Renal pelvis (tissue), 4 donors: ENCODE results near the gene TFAP2A. TPM values are rescaled to one million over a fixed set of nuclear protein-coding genes. Genes with fewer than 3 reads are reported as not detected.

Experiments
- DNase-seq: peaks from one replicate; pipeline ENCODE4 v3.0.0-alpha.2; 2013
- polyA plus RNA-seq, 3 donors: library from polyadenylated mRNA; unstranded; fragments of 120-200 nt; gene quantifications; one replicate each; pipeline ENCODE4 v1.2.1, GENCODE V29; 2013; ENCODE audit not compliant: insufficient read length in 3 of 3

Gene TFAP2A
- polyA plus RNA-seq, 3 donors, result 32.1 to 46.8 (median 39.8) TPM

GRCh38 chr6:10347561-10348327 is 67.1 kb downstream of the TFAP2A start:
- DNase-seq, result no peak

Other genes with a start within 250 kb of the TFAP2A start
- gene GCNT2, start 106.3 kb upstream of the TFAP2A start, polyA plus RNA-seq, result 10 to 100 TPM; 14.6 to 19.2 (median 17.6) TPM